ENCODE data around the gene ACSM3.

The ACSM3 gene

DNA sequence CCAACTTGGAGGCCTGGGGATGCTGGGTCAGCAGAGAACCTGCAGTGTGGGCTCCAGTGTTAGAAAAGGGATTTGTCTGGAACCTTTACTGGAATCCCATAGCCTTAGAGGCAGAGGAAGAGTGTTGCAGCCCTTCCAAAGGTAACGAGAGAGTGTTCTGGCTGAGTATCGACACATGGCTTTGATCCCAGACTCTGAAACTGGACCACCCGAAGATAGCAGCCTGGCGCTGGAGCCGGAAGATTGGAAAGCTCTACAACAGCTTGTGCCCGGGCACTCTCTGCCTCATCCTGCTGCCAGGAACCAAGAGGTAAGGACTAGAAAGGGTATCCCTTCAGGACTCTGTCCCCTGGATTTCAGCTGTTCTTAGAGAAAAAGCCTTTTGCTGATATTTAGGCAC lies 82.2 kb downstream of the ACSM3 start:
- Histone ChIP-seq H3K4me2 (ENCODE audit: low read length) (no peak overlapping the region), H4K20me1 (ENCODE audit: insufficient read depth, low read length) (no peaks in the 10 kb centered on the region), H3K4me1 (ENCODE audit: low read length) (no peaks in the 10 kb centered on the region), H3K9ac (ENCODE audit: low read length) (no peak overlapping the region), H3K79me2 (ENCODE audit: low read length) (no peaks in the 10 kb centered on the region), H3K4me3 (ENCODE audit: low read length) (no peak overlapping the region), H3K27ac (ENCODE audit: low read length) (no peak overlapping the region), H3K9me3 (ENCODE audit: insufficient read depth, low read length) (no peaks in the 10 kb centered on the region), H3K36me3 (replicated peaks; ENCODE audit: low read depth, low read length) (peaks cover 19% of the 10 kb centered on the region), H3K27me3 (ENCODE audit: low read depth, low read length) (no peaks in the 10 kb centered on the region), H2AFZ (ENCODE audit: low read depth, low read length) (no peak overlapping the region)
- no peak for TF ChIP-seq EZH2phosphoT487 (IDR thresholded peaks at IDR 0.05; ENCODE audit: low read depth)
- TF ChIP-seq, protein P1, sequence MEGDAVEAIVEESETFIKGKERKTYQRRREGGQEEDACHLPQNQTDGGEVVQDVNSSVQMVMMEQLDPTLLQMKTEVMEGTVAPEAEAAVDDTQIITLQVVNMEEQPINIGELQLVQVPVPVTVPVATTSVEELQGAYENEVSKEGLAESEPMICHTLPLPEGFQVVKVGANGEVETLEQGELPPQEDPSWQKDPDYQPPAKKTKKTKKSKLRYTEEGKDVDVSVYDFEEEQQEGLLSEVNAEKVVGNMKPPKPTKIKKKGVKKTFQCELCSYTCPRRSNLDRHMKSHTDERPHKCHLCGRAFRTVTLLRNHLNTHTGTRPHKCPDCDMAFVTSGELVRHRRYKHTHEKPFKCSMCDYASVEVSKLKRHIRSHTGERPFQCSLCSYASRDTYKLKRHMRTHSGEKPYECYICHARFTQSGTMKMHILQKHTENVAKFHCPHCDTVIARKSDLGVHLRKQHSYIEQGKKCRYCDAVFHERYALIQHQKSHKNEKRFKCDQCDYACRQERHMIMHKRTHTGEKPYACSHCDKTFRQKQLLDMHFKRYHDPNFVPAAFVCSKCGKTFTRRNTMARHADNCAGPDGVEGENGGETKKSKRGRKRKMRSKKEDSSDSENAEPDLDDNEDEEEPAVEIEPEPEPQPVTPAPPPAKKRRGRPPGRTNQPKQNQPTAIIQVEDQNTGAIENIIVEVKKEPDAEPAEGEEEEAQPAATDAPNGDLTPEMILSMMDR (IDR thresholded peaks at IDR 0.05; ENCODE audit: low read depth, low read length) = no peak

DNA sequence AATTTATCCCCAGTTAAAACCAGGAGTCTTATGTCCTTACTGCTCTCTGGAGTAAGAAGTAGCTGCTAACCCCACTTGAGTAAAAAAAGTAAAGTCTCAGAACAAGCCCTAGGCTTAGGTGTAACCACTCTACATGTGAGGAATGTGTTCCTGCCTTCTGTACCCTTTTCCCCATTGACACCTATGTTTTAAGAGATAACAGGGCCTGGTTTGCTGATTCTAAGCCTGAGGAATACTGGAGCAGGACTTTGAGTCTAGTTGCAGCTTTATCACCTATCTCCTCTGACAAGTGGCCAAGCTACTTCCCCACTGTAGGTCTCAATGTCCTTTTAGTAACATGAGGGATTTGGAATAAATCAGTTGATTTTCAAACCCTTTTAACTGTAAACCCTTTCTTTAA lies 82.7 kb downstream of the ACSM3 start:
- no peak overlapping the region for H3K4me3 ChIP-seq (ENCODE audit: low read length)
- no peaks in the 10 kb centered on the region for H4K20me1 ChIP-seq (ENCODE audit: insufficient read depth, low read length)
- no peak overlapping the region for H2AFZ ChIP-seq (ENCODE audit: low read depth, low read length)
- H3K9ac ChIP-seq (ENCODE audit: low read length) = no peak overlapping the region
- no peak overlapping the region for H3K4me2 ChIP-seq (ENCODE audit: low read length)
- TF ChIP-seq, protein P1 (IDR thresholded peaks at IDR 0.05; ENCODE audit: low read depth, low read length) = no peak
- no peak for TF ChIP-seq EZH2phosphoT487 (IDR thresholded peaks at IDR 0.05; ENCODE audit: low read depth)
- H3K36me3 ChIP-seq (replicated peaks; ENCODE audit: low read depth, low read length) = peaks cover 19% of the 10 kb centered on the region
- H3K79me2 ChIP-seq (ENCODE audit: low read length) = no peaks in the 10 kb centered on the region
- H3K27me3 ChIP-seq (ENCODE audit: low read depth, low read length) = no peaks in the 10 kb centered on the region
- no peaks in the 10 kb centered on the region for H3K4me1 ChIP-seq (ENCODE audit: low read length)
- H3K9me3 ChIP-seq (ENCODE audit: insufficient read depth, low read length) = no peaks in the 10 kb centered on the region
- no peak overlapping the region for H3K27ac ChIP-seq (ENCODE audit: low read length)
